HG03060 (cell line): ENCODE results near the gene BCDIN3D.
"Not testable (repeated sequence)": the region's sequence is repeated elsewhere in the genome, so short reads cannot be mapped to it uniquely, and the experiment has no call there.

Source experiments
- ATAC-seq: cut with Tn5 transposase; IDR thresholded peaks from one replicate; pipeline ENCODE4 v1.9.1; 2021; ENCODE audit warnings: low read depth, moderate number of reproducible peaks; ENCODE audit not compliant: unreplicated experiment

Gene BCDIN3D

GRCh38 chr12:49864798-49865090 lies 21.8 kb upstream of the BCDIN3D start:
- no peak for ATAC-seq

- no peak for ATAC-seq
These were observed 21.3 kb upstream of the BCDIN3D start for GRCh38 chr12:49863946-49864797.

GRCh38 chr12:49860921-49861320 lies 18.0 kb upstream of the BCDIN3D start:
- not testable (repeated sequence) for ATAC-seq

GRCh38 chr12:49855890-49856289 lies 13.0 kb upstream of the BCDIN3D start:
- ATAC-seq: not testable (repeated sequence)

GRCh38 chr12:49854976-49855375 lies 12.1 kb upstream of the BCDIN3D start:
- ATAC-seq: no peak

- ATAC-seq: no peak
These were observed 10.8 kb upstream of the BCDIN3D start for GRCh38 chr12:49853671-49854070.

GRCh38 chr12:49847161-49847560 lies 4.3 kb upstream of the BCDIN3D start:
- ATAC-seq: no peak

GRCh38 chr12:49846032-49846431 lies 3.1 kb upstream of the BCDIN3D start:
- ATAC-seq: no peak

- ATAC-seq: no peak
These were observed 1.1 kb upstream of the BCDIN3D start for GRCh38 chr12:49843876-49844437.

- ATAC-seq: no peak
These were observed 505 bp upstream of the BCDIN3D start for GRCh38 chr12:49843411-49843810.

- ATAC-seq: no peak
These were observed 3.8 kb downstream of the BCDIN3D start for GRCh38 chr12:49838973-49839633.

GRCh38 chr12:49832836-49833421 lies 10.0 kb downstream of the BCDIN3D start:
- ATAC-seq: no peak

- no peak for ATAC-seq
These were observed 11.2 kb downstream of the BCDIN3D start for GRCh38 chr12:49831717-49832116.

GRCh38 chr12:49828133-49829091 lies 14.5 kb downstream of the BCDIN3D start, which contains the start of gene NCKAP5L:
TSS of gene NCKAP5L (minus strand) at chr12:49828413. CDS start at chr12:49804044, 24,369 bp downstream.
- no peak for ATAC-seq

- ATAC-seq: no peak
These were observed 15.4 kb downstream of the BCDIN3D start for GRCh38 chr12:49827401-49828099.

GRCh38 chr12:49827051-49827400 lies 15.9 kb downstream of the BCDIN3D start:
- ATAC-seq: no peak

GRCh38 chr12:49825971-49826421 lies 16.9 kb downstream of the BCDIN3D start:
- no peak for ATAC-seq

GRCh38 chr12:49825360-49825970 lies 17.4 kb downstream of the BCDIN3D start:
- ATAC-seq: no peak

GRCh38 chr12:49824895-49825294 lies 18.0 kb downstream of the BCDIN3D start:
- no peak for ATAC-seq
